ENCODE results near the gene ABTB1.

DNA sequence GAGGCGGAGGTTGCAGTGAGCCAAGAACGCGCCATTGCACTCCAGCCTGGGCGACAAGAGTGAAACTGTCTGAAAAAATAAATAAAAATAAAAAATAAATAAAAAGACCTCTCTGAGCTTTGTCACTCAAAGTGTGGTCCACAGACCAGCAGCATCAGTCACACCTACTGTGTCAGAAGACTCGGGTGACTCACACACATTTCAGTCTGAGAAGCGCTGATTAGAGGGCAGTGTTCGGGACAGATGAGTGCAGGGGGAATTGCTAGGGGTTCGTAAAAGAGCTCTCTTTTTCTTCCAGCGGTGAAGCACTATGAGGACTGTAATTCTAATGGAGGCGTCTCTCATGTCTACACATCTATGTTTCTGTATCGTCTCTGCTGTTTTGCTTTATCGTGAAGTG lies 38.1 kb upstream of the ABTB1 start:
- TF ChIP-seq, protein P1, sequence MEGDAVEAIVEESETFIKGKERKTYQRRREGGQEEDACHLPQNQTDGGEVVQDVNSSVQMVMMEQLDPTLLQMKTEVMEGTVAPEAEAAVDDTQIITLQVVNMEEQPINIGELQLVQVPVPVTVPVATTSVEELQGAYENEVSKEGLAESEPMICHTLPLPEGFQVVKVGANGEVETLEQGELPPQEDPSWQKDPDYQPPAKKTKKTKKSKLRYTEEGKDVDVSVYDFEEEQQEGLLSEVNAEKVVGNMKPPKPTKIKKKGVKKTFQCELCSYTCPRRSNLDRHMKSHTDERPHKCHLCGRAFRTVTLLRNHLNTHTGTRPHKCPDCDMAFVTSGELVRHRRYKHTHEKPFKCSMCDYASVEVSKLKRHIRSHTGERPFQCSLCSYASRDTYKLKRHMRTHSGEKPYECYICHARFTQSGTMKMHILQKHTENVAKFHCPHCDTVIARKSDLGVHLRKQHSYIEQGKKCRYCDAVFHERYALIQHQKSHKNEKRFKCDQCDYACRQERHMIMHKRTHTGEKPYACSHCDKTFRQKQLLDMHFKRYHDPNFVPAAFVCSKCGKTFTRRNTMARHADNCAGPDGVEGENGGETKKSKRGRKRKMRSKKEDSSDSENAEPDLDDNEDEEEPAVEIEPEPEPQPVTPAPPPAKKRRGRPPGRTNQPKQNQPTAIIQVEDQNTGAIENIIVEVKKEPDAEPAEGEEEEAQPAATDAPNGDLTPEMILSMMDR (IDR thresholded peaks at IDR 0.05), result no peak
- no peak for TF ChIP-seq POLR2A (IDR thresholded peaks at IDR 0.05)
